SH-SY5Y (cell line): ENCODE results near the gene SMCHD1.

Source experiments
- GATA2 ChIP-seq: IDR thresholded peaks from 2 replicates; pipeline ENCODE4 v1.6.1; 2011; ENCODE audit warnings: mild to moderate bottlenecking, low read depth, low read length
- GATA3 ChIP-seq: IDR thresholded peaks from 2 replicates; pipeline ENCODE4 v1.6.1; 2011; ENCODE audit warnings: low read depth, mild to moderate bottlenecking, low read length, moderate library complexity

The SMCHD1 gene

DNA sequence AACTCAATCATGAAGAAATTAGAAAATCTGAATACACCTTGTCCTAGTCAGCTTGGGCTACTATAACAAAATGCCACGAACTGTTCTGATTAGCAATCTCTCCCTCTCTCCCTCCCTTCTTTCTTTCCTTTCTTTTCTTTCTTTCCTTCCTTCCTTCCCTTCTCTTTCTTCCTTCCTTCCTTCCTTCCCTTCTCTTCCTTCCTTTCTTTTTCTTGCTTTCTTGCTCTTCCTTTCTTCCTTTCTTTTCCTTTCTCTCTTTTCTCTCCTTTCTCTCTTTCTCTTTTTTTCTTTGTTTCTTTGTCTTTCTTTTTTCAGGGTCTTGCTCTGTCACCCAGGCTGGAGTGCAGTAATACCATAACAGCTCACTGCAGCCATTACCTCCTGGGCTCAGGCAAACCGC is 167.7 kb downstream of the SMCHD1 start:
- TF ChIP-seq GATA2 (no peak), GATA3 (no peak)

DNA sequence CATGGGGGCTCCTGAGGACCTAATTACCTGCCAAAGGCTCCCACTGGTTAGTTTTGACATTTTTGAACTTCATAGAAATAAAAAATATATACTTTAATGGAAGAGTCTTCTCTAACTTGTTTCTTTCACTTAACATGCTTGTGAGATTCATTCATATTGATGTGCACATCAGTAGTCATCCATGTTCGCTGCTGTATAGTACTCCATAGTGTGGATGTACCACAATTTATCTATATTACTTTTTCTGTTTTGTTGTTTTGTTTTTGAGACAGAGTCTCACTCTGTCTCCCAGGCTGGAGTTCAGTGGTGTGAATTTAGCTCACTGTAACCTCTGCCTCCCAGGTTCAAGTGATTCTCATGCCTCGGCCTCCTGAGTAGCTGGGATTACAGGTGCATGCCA is 168.4 kb downstream of the SMCHD1 start:
- TF ChIP-seq GATA2 = no peak
- TF ChIP-seq GATA3 = no peak

DNA sequence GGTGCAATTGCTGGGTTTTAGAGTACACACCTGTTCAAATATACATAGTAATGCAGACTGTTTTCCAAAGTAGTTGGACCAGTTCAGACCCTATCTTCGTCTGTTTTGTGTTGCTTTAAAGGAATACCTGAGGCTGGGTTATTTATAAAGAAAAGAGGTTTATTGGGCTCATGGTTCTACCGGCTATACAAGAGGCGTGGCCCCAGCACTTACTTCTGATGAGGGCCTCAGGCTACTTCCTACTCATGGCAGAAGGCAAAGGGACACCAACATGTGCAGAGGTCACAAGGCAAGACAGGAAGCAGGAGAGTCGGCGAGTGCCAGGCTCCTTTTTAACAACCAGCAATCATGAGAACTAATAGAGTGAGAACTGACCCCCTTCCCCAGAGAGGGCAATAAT is 169.3 kb downstream of the SMCHD1 start:
- no peak for TF ChIP-seq GATA2
- no peak for TF ChIP-seq GATA3

DNA sequence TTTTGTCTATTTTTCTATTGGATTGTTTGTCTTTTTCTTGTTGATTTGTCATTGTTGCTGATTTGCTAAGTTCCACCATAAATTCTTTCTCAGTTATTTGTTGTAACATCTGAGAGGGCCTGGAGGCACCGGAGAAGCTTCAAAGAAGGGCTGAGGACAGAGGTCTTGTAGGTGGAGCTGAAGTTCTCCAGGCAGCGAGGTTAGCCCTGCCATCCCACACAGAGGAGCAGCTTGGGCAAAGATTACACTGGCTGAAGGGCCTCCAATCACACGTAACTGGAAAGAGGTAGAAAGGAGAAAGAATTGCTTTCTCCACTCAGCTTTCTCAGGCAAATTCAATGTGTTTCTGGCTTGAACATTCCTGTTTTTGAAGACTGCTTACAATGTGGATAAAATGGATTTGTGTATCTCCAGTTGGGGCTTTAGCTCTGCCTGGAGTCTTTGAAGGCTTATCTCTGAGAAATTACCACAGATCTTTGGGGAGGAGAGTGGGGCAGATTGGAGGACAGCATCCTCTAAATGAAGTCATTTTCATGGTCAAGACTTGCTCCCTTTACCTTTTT is 170.2 kb downstream of the SMCHD1 start:
- TF ChIP-seq GATA3 (no peak), GATA2 (no peak)

DNA sequence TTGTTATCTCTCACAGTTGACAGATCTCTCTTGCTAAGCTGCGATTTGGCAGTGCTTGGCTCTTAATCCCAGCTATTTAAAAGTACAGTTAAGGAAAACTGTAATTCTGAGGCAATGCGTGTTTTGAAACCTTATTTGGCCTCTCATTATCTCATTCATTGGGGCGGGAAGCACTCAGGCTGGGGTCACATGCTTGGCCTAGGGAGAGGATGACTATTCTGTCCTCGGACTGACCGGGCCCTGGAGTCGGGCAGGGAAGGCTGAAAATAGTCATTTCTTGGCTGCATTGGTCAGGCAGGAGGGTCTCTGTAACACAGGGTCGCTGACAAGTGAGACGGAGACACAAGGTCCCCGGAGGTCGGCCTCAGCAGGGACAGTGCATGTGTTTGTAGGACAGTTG is 171.1 kb downstream of the SMCHD1 start:
- TF ChIP-seq GATA3 (no peak), GATA2 (no peak)

DNA sequence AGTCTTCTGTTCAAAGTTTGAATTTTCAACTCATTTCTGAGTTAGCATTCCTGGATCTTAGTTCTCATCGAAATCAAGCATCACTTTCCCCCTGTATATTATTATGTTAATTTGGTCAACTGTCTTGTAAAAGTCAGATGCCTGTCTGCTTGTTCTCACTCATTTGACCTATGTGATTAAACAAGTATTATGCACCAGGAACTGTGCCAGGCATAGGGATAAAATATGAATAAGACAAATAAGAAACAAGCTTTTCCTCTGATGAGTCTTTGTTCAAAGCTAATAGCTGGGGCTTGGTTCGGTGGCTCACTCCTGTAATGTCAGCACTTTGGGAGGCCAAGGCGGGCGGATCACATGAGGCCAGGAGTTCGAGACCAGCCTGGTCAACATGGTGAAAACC is 171.5 kb downstream of the SMCHD1 start:
- TF ChIP-seq GATA3 = no peak
- TF ChIP-seq GATA2 = no peak

DNA sequence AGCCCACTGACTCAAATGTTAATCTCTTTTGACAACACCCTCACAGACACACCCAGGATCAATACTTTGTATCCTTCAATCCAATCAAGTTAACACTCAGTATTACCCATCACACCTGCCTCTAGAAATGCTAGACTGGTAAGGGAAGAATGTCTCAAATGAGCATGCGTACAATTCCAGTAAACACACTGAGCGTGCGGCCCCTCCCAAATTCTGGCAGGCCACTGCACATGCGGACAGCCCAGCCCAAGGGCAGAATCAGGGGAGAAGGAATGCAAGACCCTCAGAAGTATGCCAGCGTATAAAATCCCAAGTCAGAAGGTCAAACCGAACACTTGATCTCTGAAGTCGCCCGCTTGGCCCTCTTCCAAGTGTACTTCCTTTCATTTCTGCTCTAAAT is 183.7 kb downstream of the SMCHD1 start:
- TF ChIP-seq GATA3 (no peak), GATA2 (no peak)

DNA sequence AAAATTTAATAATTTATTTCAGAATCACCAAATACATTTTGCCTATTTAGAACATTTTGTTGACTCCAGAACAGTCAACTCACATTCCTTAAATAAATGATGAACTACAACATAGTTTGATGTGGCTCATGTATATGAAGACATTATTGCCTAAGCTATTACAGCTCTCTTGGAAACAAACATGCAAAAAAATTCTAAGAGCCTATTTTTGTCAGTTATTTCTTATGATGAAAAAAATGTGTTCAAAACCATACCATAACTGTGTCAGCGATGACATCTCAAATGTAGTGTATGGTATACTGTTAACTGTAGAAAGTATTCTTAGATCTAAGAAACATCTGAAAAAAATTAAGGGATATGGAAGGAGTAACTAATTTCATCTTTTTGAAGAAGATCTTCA is 185.0 kb downstream of the SMCHD1 start:
- TF ChIP-seq GATA2 = no peak
- no peak for TF ChIP-seq GATA3

DNA sequence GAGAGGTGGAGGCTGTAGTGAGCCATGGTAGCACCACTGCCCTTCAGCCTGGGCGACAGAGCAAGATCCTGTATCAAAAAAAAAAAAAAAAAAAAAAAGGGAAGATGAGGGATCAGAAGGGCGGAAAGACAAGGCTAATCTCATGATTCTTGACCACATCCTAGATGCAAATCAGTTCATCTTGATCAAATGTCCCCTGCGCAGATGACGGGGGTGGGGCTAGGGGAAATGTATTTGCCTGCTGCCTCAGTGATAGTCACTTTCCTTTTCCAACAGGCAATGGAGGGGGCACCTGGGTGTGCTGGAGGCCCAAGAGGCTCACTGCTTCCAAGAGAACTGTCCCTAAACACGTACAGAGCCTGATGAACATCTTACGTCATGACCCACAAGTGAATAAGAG is 187.6 kb downstream of the SMCHD1 start:
- no peak for TF ChIP-seq GATA2
- no peak for TF ChIP-seq GATA3

DNA sequence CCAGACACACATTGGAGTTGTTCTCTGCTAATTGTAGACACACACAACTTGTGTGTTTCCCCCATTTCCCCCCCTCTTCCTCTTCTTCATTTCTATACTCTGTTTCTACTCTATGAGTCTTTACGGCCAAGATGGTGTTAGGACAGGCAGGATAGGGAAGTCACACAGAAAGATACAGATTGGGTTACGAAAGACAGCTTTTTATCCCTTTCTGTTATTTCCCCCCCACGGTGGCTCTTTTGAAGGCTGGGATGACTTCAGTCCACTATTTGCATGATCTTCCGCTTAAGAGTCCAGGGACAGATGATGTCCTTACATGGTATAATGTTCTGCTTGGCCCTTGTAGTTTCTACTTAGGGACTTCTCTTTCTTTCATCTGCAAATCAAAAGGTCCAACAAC is 189.6 kb downstream of the SMCHD1 start:
- no peak for TF ChIP-seq GATA3
- TF ChIP-seq GATA2 = no peak

DNA sequence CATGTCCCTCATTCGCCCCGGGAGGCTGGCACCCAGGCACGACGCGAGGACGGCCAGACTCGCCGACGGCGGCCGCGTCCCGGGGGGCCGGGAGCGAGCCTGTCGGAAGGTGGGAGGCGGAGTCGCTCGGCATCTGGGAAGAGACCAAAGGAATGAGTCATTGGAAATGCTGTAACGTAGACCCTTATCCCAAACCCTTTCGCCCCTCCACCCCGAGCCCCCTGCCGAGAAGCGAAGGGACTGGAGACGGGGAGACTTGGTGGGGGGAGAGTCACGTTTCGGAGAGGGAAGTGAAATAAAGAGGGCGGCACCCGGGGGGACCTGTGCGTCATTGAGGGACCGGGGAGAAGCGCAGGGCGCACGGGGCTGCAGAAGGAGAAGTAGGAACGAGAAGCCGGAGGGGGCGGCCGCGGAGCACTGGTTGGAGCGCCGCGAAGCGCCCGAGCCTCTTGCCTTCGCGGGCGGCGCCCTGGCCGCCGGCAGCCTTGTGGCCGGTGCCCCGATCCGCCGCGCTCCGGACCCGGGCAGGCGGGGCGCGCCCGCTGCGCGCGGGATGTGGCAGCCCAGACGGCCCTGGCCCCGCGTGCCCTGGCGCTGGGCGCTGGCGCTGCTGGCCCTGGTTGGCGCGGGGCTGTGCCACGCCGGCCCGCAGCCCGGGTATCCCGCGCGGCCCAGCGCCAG is 191.2 kb downstream of the SMCHD1 start, which contains the start of gene EMILIN2:
Gene EMILIN2, plus strand, starts transcription at position 371 of the 681 bp plus-strand sequence. Its CDS starts 183 bp downstream, at position 554.
- TF ChIP-seq GATA3 = no peak
- TF ChIP-seq GATA2 = no peak

DNA sequence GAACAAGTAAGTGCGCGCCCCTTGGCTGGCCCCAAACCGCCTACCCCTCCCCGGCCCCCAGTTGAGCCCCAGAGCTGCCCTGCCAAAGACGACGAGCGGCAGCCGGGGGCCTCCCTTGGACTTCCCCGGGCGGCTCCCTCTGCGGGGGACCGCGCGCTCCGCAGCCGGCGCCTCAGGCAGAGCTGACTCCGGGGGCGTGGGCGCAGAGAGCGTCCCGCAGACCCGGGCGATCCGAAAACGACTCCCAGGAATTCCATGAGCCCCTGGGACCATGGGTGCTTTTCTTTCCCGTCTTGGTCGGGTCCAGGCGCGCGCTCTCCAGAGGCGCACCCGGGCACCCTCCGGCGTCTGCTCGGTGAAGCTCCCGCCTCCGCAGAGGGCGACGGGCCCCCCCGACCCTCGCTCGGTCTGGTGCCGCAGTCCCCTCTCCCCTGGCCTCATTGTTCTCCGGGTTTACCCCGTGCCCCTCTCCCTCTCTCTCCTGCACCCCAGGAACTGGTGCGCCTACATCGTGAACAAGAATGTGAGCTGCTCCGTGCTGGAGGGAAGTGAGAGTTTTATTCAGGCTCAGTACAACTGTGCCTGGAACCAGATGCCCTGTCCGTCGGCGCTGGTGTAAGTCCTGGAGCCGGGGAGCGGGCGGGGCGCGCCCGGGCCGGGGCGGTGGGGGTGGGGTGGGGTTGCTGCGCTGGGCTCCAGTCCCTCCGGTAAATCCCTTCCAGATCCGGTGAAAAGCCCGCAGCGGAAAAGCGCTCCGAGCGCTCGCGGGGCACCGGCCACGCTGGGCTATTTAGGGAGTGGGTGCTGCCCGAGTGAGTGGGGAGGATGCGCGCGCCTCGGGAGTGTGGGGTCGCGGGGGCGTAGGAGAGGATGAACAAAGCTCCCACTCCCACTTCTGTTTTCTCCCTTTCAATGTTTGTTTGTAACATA is 192.1 kb downstream of the SMCHD1 start:
- TF ChIP-seq GATA2 (no peak), GATA3 (no peak)

DNA sequence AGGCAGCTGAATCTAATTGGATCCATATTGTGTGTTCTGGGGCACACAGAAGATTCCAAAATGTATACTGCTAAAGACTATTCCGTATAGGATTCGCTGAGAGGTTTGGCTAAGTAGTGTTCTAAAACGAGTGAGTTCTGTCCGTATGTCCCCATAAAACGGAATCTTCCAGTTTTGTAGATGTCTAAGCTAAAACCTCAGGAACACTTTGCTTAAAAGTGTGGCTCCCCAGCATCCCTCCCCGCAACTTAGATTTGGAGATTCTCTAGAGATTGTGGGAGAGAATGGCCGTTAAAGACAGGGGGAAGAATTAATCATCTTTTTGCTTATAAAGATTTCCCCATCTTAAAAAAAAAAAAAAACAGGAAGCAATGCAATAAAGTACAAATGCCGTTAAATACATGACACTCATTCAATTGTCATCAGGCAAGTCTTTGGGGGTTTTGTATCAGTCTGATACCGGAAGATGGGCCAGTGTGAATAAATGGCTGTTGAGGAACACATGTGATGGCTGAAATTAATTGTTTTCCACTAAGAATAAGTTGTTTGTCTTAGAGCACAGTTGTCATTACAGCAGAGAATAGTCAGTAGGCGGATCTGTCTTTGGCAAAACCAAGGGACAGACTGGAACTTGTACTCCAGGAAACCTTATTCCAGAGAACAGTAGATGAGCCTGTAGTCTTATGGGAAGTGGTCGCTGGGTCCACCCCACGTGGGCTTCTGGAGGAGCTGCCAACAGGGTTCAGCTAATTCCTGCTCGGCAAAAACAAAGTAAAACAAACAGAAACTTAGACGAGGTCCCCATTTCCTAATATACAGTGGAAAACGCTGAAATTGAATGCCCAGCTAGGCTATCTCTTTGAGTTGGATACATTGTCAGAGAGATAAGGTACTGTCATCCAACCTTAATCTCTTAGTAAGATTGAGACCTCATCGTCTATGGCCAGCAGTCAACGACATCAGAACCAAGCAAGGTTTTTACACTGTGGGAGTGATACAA is 193.0 kb downstream of the SMCHD1 start:
- TF ChIP-seq GATA2 (no peak), GATA3 (no peak)
